Stomach (tissue), 9 donors: Measurements from ENCODE around the gene PLEKHG5. TPM values are rescaled to one million over a fixed set of nuclear protein-coding genes. Genes with fewer than 3 reads are reported as not detected.

ENCODE experiments used
- DNase-seq, 2 donors: peaks; one replicate each; pipeline versions ENCODE4 v3.0.0 to v3.0.0-alpha.2; 2013 to 2019
- H3K27ac ChIP-seq, 5 donors: fragments of 200-600 bp in 4 of 5; sonication (generic) in 4 of 5; one replicate each; pipeline ENCODE4 v1.5.1; 2013 to 2019; ENCODE audit warnings: mild to moderate bottlenecking in 1 of 5, moderate library complexity in 1 of 5
- H3K27me3 ChIP-seq, 3 donors: fragments of 200-600 bp; sonication (generic); one replicate each; pipeline ENCODE4 v1.5.1; 2017 to 2019; ENCODE audit warnings: mixed run types in 1 of 3
- H3K36me3 ChIP-seq, 4 donors: fragments of 200-600 bp; sonication (generic); 1 replicate in 3 of 4; 2 replicates in 1 of 4; pipeline ENCODE4 v1.5.1; 2016 to 2019
- H3K4me1 ChIP-seq, 4 donors: fragments of 200-600 bp; sonication (generic); one replicate each; pipeline ENCODE4 v1.5.1; 2016 to 2019
- H3K4me3 ChIP-seq, 4 donors: fragments of 200-600 bp; sonication (generic) in 3 of 4; one replicate each; pipeline ENCODE4 v1.5.1; 2016 to 2019; ENCODE audit warnings: mild to moderate bottlenecking in 1 of 4
- H3K9me3 ChIP-seq, 4 donors: fragments of 200-600 bp; sonication (generic); one replicate each; pipeline ENCODE4 v1.5.1; 2016 to 2019
- EP300 ChIP-seq: sonication (generic); formaldehyde crosslinking; IDR thresholded peaks from one replicate; pipeline ENCODE4 v1.6.1; 2017; ENCODE audit warnings: antibody characterized with exemption
- POLR2A ChIP-seq, 4 donors: fragments of 450-650 bp; IDR thresholded peaks; one replicate each; pipeline ENCODE4 v1.6.1; 2016; ENCODE audit warnings: antibody characterized with exemption in 4 of 4, control low read depth in 2 of 4, mild to moderate bottlenecking in 1 of 4, moderate library complexity in 1 of 4
- POLR2AphosphoS5 ChIP-seq, 3 donors: sonication (generic); formaldehyde crosslinking; IDR thresholded peaks; one replicate each; pipeline ENCODE4 v1.6.1; 2016; ENCODE audit warnings: antibody characterized with exemption in 3 of 3
- WGBS, 5 donors: extraction: QIAGEN DNeasy Blood & Tissue Kit in 3 of 5; methylation state at CpG; one replicate each; pipeline versions ENCODE4 v1.1.5 to v1.1.7; 2013 to 2018; 5-methylcytosine and 5-hydroxymethylcytosine counted together
- intact Hi-C: fragments of 100-400 bp; cut with DNase I; formaldehyde crosslinking; loops from one replicate; pipeline ENCODE4 v1.15.1; 2023; ENCODE audit warnings: low total_unique reads
- polyA plus RNA-seq, 3 donors: library from polyadenylated mRNA; stranded (reverse); fragments of 200-250 nt; gene quantifications; one replicate each; pipeline ENCODE4 v1.2.3, GENCODE V29; 2013
- total RNA-seq, 5 donors: library from RNA; depleted of rRNA; stranded (reverse); fragments of >200 nt; gene quantifications; one replicate each; pipeline versions ENCODE4 v1.1.0 to v1.2.3, GENCODE V29; 2014 to 2016
- TF ChIP-seq, protein P1 (sequence below), 7 experiments: fragments of 450-650 bp in 4 of 7; fragments of 200-600 bp in 3 of 7; sonication (generic) in 3 of 7; IDR thresholded peaks; one replicate each; pipeline ENCODE4 v1.5.1; 2016 to 2019; ENCODE audit warnings: antibody characterized with exemption in 7 of 7, control low read depth in 2 of 7, mild to moderate bottlenecking in 1 of 7
- donor health status: healthy with polysubstance abuse.
- donor health status: Bipolar disorder and iron deficiency.
- donor health status: healthy.

PLEKHG5 gene
- total and polyA plus RNA-seq, 8 donors: 1.4 to 58.8 (median 7.4) TPM

- 67 to 78% (median 71%) methylated on average over 11 of the region's 11 CpGs for WGBS, 5 donors
- no peaks in the 10 kb centered on the region for H3K9me3 ChIP-seq
- H3K36me3 ChIP-seq: peaks cover 4 to 10% (median 6%) of the 10 kb centered on the region in 4 donors
- H3K27me3 ChIP-seq: no peaks in the 10 kb centered on the region
- peaks cover 0 to 16% (median 12%) of the 10 kb centered on the region in 4 donors for H3K4me1 ChIP-seq
- H3K4me3 ChIP-seq: no peak overlapping the region
- TF ChIP-seq EP300 (no peak), POLR2AphosphoS5 (IDR thresholded peaks at IDR 0.05) (no peak), POLR2A (IDR thresholded peaks at IDR 0.05) (no peak)
- TF ChIP-seq, protein P1, sequence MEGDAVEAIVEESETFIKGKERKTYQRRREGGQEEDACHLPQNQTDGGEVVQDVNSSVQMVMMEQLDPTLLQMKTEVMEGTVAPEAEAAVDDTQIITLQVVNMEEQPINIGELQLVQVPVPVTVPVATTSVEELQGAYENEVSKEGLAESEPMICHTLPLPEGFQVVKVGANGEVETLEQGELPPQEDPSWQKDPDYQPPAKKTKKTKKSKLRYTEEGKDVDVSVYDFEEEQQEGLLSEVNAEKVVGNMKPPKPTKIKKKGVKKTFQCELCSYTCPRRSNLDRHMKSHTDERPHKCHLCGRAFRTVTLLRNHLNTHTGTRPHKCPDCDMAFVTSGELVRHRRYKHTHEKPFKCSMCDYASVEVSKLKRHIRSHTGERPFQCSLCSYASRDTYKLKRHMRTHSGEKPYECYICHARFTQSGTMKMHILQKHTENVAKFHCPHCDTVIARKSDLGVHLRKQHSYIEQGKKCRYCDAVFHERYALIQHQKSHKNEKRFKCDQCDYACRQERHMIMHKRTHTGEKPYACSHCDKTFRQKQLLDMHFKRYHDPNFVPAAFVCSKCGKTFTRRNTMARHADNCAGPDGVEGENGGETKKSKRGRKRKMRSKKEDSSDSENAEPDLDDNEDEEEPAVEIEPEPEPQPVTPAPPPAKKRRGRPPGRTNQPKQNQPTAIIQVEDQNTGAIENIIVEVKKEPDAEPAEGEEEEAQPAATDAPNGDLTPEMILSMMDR (IDR thresholded peaks at IDR 0.05): no peak
- intact Hi-C loops: no loop called here
- H3K27ac ChIP-seq: no peak overlapping the region
- peak in 1 of 2 donors; percentile 36 for DNase-seq
Observed at GRCh38 chr1:6519491-6519934, 28.0 kb upstream of the PLEKHG5 start.

GRCh38 chr1:6517435-6517851 is 26.0 kb upstream of the PLEKHG5 start:
- Histone ChIP-seq H3K4me1 (peaks cover 0 to 16% (median 12%) of the 10 kb centered on the region in 4 donors), H3K36me3 (no peaks in the 10 kb centered on the region), H3K27ac (no peak overlapping the region), H3K27me3 (no peaks in the 10 kb centered on the region), H3K9me3 (no peaks in the 10 kb centered on the region), H3K4me3 (no peak overlapping the region)
- 55 to 64% (median 57%) methylated on average over 8 of the region's 8 CpGs for WGBS, 5 donors
- TF ChIP-seq POLR2AphosphoS5 (IDR thresholded peaks at IDR 0.05): no peak
- no peak for TF ChIP-seq POLR2A (IDR thresholded peaks at IDR 0.05)
- TF ChIP-seq, protein P1 (IDR thresholded peaks at IDR 0.05): no peak
- TF ChIP-seq EP300: no peak
- intact Hi-C loops: no loop called here
- DNase-seq: no peak

DNA sequence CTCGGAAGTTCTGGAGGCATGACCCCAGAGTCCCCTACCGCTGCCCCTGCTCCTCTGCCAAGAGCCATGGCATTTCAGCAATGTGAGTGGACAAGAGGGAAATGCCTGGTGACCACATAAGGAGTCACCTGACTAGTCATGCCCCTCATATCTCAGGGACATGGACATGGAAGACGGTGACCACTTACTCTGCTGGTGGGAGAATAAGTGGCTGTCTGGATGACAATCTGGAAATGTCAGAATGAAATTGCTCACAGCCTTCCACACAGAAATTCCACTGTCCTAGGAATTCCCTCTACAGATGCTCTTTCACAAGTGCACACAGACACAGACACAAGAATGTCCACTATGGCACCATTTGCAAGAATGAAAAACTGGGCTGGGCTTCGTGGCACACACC is 24.3 kb upstream of the PLEKHG5 start:
- no peak for DNase-seq
- Histone ChIP-seq H3K27me3 (no peaks in the 10 kb centered on the region), H3K4me1 (peaks cover 0 to 16% (median 12%) of the 10 kb centered on the region in 4 donors), H3K27ac (no peak overlapping the region), H3K9me3 (no peaks in the 10 kb centered on the region), H3K4me3 (no peak overlapping the region), H3K36me3 (no peaks in the 10 kb centered on the region)
- intact Hi-C loops: no loop called here
- 78 to 89% (median 87%) methylated on average over 4 of the region's 4 CpGs for WGBS, 5 donors
- TF ChIP-seq EP300: no peak
- TF ChIP-seq, protein P1 (IDR thresholded peaks at IDR 0.05): no peak
- no peak for TF ChIP-seq POLR2AphosphoS5 (IDR thresholded peaks at IDR 0.05)
- no peak for TF ChIP-seq POLR2A (IDR thresholded peaks at IDR 0.05)

GRCh38 chr1:6513320-6513801 is 21.9 kb upstream of the PLEKHG5 start:
- Histone ChIP-seq H3K4me3 (no peak overlapping the region), H3K4me1 (no peaks in the 10 kb centered on the region), H3K27me3 (peaks cover 0 to 15% (median 1%) of the 10 kb centered on the region in 3 donors), H3K27ac (no peak overlapping the region), H3K36me3 (no peaks in the 10 kb centered on the region), H3K9me3 (no peaks in the 10 kb centered on the region)
- intact Hi-C loops: no loop called here
- TF ChIP-seq EP300 (no peak), POLR2AphosphoS5 (IDR thresholded peaks at IDR 0.05) (no peak), POLR2A (IDR thresholded peaks at IDR 0.05) (no peak)
- TF ChIP-seq, protein P1 (IDR thresholded peaks at IDR 0.05): no peak
- WGBS, 5 donors: 50 to 70% (median 64%) methylated on average over 6 to 9 of the region's 9 CpGs
- no peak for DNase-seq
